ENCODE results near the gene BMP4. TPM values are rescaled to one million over a fixed set of nuclear protein-coding genes. Genes with fewer than 3 reads are reported as not detected.

The BMP4 gene
- total and polyA plus RNA-seq, 2 of the 13 experiments (the other 11 are each of a cell fraction or from before 2014, with no cell fraction given), result 56.4 to 169 TPM

GRCh38 chr14:53956427-53957201 is at the start of gene BMP4 (continued):
- TF ChIP-seq HINFP (CRISPR knock-in tag; IDR thresholded peaks at IDR 0.05; ENCODE audit: low read depth), result peak; percentile 80
- no peak; the same call in 1 of the 2 replicates for TF ChIP-seq PAXIP1 (CRISPR knock-in tag; conservative IDR thresholded peaks at IDR 0.05)
- TF ChIP-seq ZBTB7A (CRISPR knock-in tag; IDR thresholded peaks at IDR 0.05), result peak; percentile 53; the same call in 1 of the 2 replicates
- no peak for TF ChIP-seq PTBP1 (IDR thresholded peaks at IDR 0.05; ENCODE audit: low read depth, low read length, poor library complexity, severe bottlenecking)
- peak; percentile 85 for TF ChIP-seq HOXA5 (CRISPR knock-in tag; IDR thresholded peaks at IDR 0.05)
- peak; percentile 52; the same call in 1 of the 2 replicates for TF ChIP-seq TEF (CRISPR knock-in tag; IDR thresholded peaks at IDR 0.05)
- no peak for TF ChIP-seq NFE2 (CRISPR knock-in tag; IDR thresholded peaks at IDR 0.05)
- TF ChIP-seq SP2 (CRISPR knock-in tag; IDR thresholded peaks at IDR 0.05), result no peak; the same call in 1 of the 2 replicates
- 0 out of 2 replicates have a peak, but pooled peaks have one; percentile 45 for TF ChIP-seq ZBTB10 (CRISPR knock-in tag; IDR thresholded peaks at IDR 0.05; ENCODE audit: borderline replicate concordance)
- peak; percentile 84 for TF ChIP-seq ZNF780A (CRISPR knock-in tag; IDR thresholded peaks at IDR 0.05)
- TF ChIP-seq GRHL1 (CRISPR knock-in tag; conservative IDR thresholded peaks at IDR 0.05), result no peak
- peak; percentile 59; the same call in 1 of the 2 replicates for TF ChIP-seq ZNF543 (CRISPR knock-in tag; IDR thresholded peaks at IDR 0.05)
- peak; percentile 88; the same call in 1 of the 2 replicates for TF ChIP-seq ZNF746 (CRISPR knock-in tag; IDR thresholded peaks at IDR 0.05)

Data from HepG2 (cell line).